Measurements from ENCODE around the gene NPIPB13. TPM values are rescaled to one million over a fixed set of nuclear protein-coding genes. Genes with fewer than 3 reads are reported as not detected.
"Not testable (repeated sequence)": the region's sequence is repeated elsewhere in the genome, so short reads cannot be mapped to it uniquely, and the experiment has no call there.

The NPIPB13 gene
- total and polyA plus RNA-seq, 9 of the 15 experiments (the other 6 are each of a cell fraction or from before 2014, with no cell fraction given), result 0.31 to 10.1 (median 3.1) TPM

DNA sequence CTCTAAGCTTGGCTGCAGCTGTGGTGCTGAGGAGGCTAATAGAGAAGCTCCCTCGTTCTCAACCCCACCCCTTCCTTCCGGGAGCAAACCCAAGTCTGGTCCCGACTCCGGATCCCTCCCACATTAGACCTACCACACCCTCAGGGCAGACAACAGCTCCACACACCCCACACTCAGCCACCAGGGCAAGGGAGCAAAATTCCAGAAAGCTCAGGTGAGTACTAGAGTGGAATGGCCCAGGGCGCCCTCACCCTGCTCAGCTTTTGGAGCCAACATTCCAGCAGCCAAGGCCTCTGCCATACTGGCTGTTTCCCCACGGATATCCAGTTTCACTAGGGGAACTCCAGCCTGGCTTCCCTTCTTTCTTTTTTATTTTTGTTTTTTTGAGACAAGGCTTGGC lies 39.2 kb downstream of the NPIPB13 start:
- H3K9ac ChIP-seq (ENCODE audit: insufficient read depth in 1 of 2, low read depth in 2 of 2, low read length in 2 of 2); H3K79me2 ChIP-seq (ENCODE audit: control insufficient read depth, insufficient read depth, low read length); BruUV-seq (replicated peaks); H3K27me3 ChIP-seq (ENCODE audit: control insufficient read depth in 2 of 2, insufficient read depth in 2 of 2, low read length in 2 of 2); CTCF ChIA-PET (ENCODE audit: low intra/inter-chr PET ratio); H2AFZ ChIP-seq (ENCODE audit: low read depth, low read length); H4K20me1 ChIP-seq (replicated peaks; ENCODE audit: control insufficient read depth, insufficient read depth, low read length); H3K27ac ChIP-seq (ENCODE audit: extremely low read depth, low read depth, low read length); H3K36me3 ChIP-seq (ENCODE audit: control insufficient read depth, insufficient read depth, low read length); POLR2A ChIA-PET; H3K4me1 ChIP-seq (replicated peaks in 1 of 2; ENCODE audit: control insufficient read depth in 2 of 2, insufficient read depth in 2 of 2, low read length in 2 of 2); H3K9me3 ChIP-seq (replicated peaks; ENCODE audit: control insufficient read depth, insufficient read depth, low read depth, low read length); DNase-seq (ENCODE audit: extremely low read depth in 1 of 4, low spot score in 3 of 4); H3K9me1 ChIP-seq (ENCODE audit: control insufficient read depth, insufficient read depth, low read length); intact Hi-C loops (cut with micrococcal nuclease); H3K4me3 ChIP-seq; H3K4me2 ChIP-seq (ENCODE audit: insufficient read depth, low read length): not testable (repeated sequence)
- peak; percentile 56 for FAIRE-seq
- peak; percentile 70 for ATAC-seq
- 6% methylated on average over 2 of the region's 6 CpGs for WGBS (ENCODE audit: insufficient coverage, low coverage, missing lambda C conversion rate)
- in situ Hi-C loops (cut with MboI), result loop anchor here (25.0 kb wide), 4 partner anchors 428 to 1722 kb away; partner anchors contain the start of genes APOBR, CLN3, LAT and SULT1A1

GRCh38 chr16:30207063-30207704 lies 41.1 kb downstream of the NPIPB13 start:
- H3K79me2 ChIP-seq (ENCODE audit: control insufficient read depth, insufficient read depth, low read length); intact Hi-C loops (cut with micrococcal nuclease); H2AFZ ChIP-seq (ENCODE audit: low read depth, low read length); BruUV-seq (replicated peaks); DNase-seq (ENCODE audit: extremely low read depth in 1 of 4, low spot score in 3 of 4); H3K4me3 ChIP-seq; H3K4me1 ChIP-seq (replicated peaks in 1 of 2; ENCODE audit: control insufficient read depth in 2 of 2, insufficient read depth in 2 of 2, low read length in 2 of 2); H3K4me2 ChIP-seq (ENCODE audit: insufficient read depth, low read length); H3K9ac ChIP-seq (ENCODE audit: insufficient read depth in 1 of 2, low read depth in 2 of 2, low read length in 2 of 2); H3K36me3 ChIP-seq (ENCODE audit: control insufficient read depth, insufficient read depth, low read length); H3K9me1 ChIP-seq (ENCODE audit: control insufficient read depth, insufficient read depth, low read length); H4K20me1 ChIP-seq (replicated peaks; ENCODE audit: control insufficient read depth, insufficient read depth, low read length); H3K9me3 ChIP-seq (replicated peaks; ENCODE audit: control insufficient read depth, insufficient read depth, low read depth, low read length); CTCF ChIA-PET (ENCODE audit: low intra/inter-chr PET ratio); H3K27ac ChIP-seq (ENCODE audit: extremely low read depth, low read depth, low read length); H3K27me3 ChIP-seq (ENCODE audit: control insufficient read depth in 2 of 2, insufficient read depth in 2 of 2, low read length in 2 of 2); POLR2A ChIA-PET: not testable (repeated sequence)
- peak; percentile 17; the same call in 1 of the 3 replicates for ATAC-seq
- in situ Hi-C loops (cut with MboI), result loop anchor here (25.0 kb wide), 4 partner anchors 430 to 1720 kb away; partner anchors contain the start of genes APOBR, CLN3, LAT and SULT1A1
- peak; percentile 72 for FAIRE-seq
- WGBS (ENCODE audit: insufficient coverage, low coverage, missing lambda C conversion rate), result no CpG with 5 or more reads among the region's 9 CpGs

GRCh38 chr16:30206252-30206651 lies 42.0 kb downstream of the NPIPB13 start:
- H3K4me3 ChIP-seq; BruUV-seq (replicated peaks); H3K79me2 ChIP-seq (ENCODE audit: control insufficient read depth, insufficient read depth, low read length); H3K9ac ChIP-seq (ENCODE audit: insufficient read depth in 1 of 2, low read depth in 2 of 2, low read length in 2 of 2); H4K20me1 ChIP-seq (replicated peaks; ENCODE audit: control insufficient read depth, insufficient read depth, low read length); FAIRE-seq; H3K36me3 ChIP-seq (ENCODE audit: control insufficient read depth, insufficient read depth, low read length); H3K27ac ChIP-seq (ENCODE audit: extremely low read depth, low read depth, low read length); POLR2A ChIA-PET; H3K9me1 ChIP-seq (ENCODE audit: control insufficient read depth, insufficient read depth, low read length); H3K4me1 ChIP-seq (replicated peaks in 1 of 2; ENCODE audit: control insufficient read depth in 2 of 2, insufficient read depth in 2 of 2, low read length in 2 of 2); intact Hi-C loops (cut with micrococcal nuclease); H3K9me3 ChIP-seq (replicated peaks; ENCODE audit: control insufficient read depth, insufficient read depth, low read depth, low read length); CTCF ChIA-PET (ENCODE audit: low intra/inter-chr PET ratio); H3K27me3 ChIP-seq (ENCODE audit: control insufficient read depth in 2 of 2, insufficient read depth in 2 of 2, low read length in 2 of 2); DNase-seq (ENCODE audit: extremely low read depth in 1 of 4, low spot score in 3 of 4); H3K4me2 ChIP-seq (ENCODE audit: insufficient read depth, low read length); H2AFZ ChIP-seq (ENCODE audit: low read depth, low read length): not testable (repeated sequence)
- no CpG with 5 or more reads among the region's 33 CpGs for WGBS (ENCODE audit: insufficient coverage, low coverage, missing lambda C conversion rate)
- in situ Hi-C loops (cut with MboI), result loop anchor here (25.0 kb wide), 4 partner anchors 431 to 1719 kb away; partner anchors contain the start of genes APOBR, CLN3, LAT and SULT1A1
- ATAC-seq, result peak; percentile 52

All from K562 (cell line).